NT2/D1 (cell line): ENCODE results near the gene TEX2.
"Not testable (repeated sequence)": the region's sequence is repeated elsewhere in the genome, so short reads cannot be mapped to it uniquely, and the experiment has no call there.

Experiments used
- SUZ12 ChIP-seq: IDR thresholded peaks from 2 replicates; pipeline ENCODE4 v1.6.1; 2011; ENCODE audit not compliant: insufficient read length, insufficient read depth; ENCODE audit errors: extremely low read depth
- YY1 ChIP-seq: IDR thresholded peaks from 2 replicates; pipeline ENCODE4 v1.6.1; 2011; ENCODE audit not compliant: insufficient read length, insufficient read depth
- ZNF274 ChIP-seq: IDR thresholded peaks from 2 replicates; pipeline ENCODE4 v1.6.1; 2011; ENCODE audit warnings: mild to moderate bottlenecking, low read depth, low read length

GRCh38 chr17:64185557-64185956, 77.5 kb downstream of the TEX2 start:
- TF ChIP-seq ZNF274, YY1, SUZ12: not testable (repeated sequence)
